SHP77 treated with DMSO at 0.1 percent for 48 hours (cell line): ENCODE results near the gene KRT14.
"Not testable (repeated sequence)": the region's sequence is repeated elsewhere in the genome, so short reads cannot be mapped to it uniquely, and the experiment has no call there.

ENCODE experiments used
- DNase-seq: peaks from one replicate; lab custom pipeline; 2025; lab: John Stamatoyannopoulos, UW

The KRT14 gene

GRCh38 chr17:41606930-41607329 lies 20.2 kb upstream of the KRT14 start:
- not testable (repeated sequence) for DNase-seq

GRCh38 chr17:41602524-41602923 lies 15.8 kb upstream of the KRT14 start:
- no peak for DNase-seq

- DNase-seq: no peak
Observed at GRCh38 chr17:41600318-41600717, 13.6 kb upstream of the KRT14 start.

GRCh38 chr17:41599680-41600079 lies 13.0 kb upstream of the KRT14 start:
- DNase-seq: no peak

GRCh38 chr17:41595585-41595984 lies 8.9 kb upstream of the KRT14 start:
- DNase-seq: no peak

- DNase-seq: no peak
Observed at GRCh38 chr17:41594363-41594915, 7.7 kb upstream of the KRT14 start.

GRCh38 chr17:41593306-41593981 lies 6.7 kb upstream of the KRT14 start:
- no peak for DNase-seq

- DNase-seq: no peak
Observed at GRCh38 chr17:41592601-41593305, 6.1 kb upstream of the KRT14 start.

- DNase-seq: no peak
Observed at GRCh38 chr17:41589301-41589700, 2.6 kb upstream of the KRT14 start.

GRCh38 chr17:41588126-41588810 lies 1.6 kb upstream of the KRT14 start:
- DNase-seq: no peak

GRCh38 chr17:41585301-41586056 lies 1.2 kb downstream of the KRT14 start:
- no peak for DNase-seq

- not testable (repeated sequence) for DNase-seq
Observed at GRCh38 chr17:41584331-41584927, 2.3 kb downstream of the KRT14 start.

- DNase-seq: no peak
Observed at GRCh38 chr17:41583137-41584127, 3.3 kb downstream of the KRT14 start.

GRCh38 chr17:41582061-41582968 lies 4.4 kb downstream of the KRT14 start:
- DNase-seq: not testable (repeated sequence)

- no peak for DNase-seq
Observed at GRCh38 chr17:41581366-41582060, 5.2 kb downstream of the KRT14 start.

GRCh38 chr17:41580687-41581365 lies 5.9 kb downstream of the KRT14 start:
- DNase-seq: no peak

GRCh38 chr17:41580244-41580575 lies 6.5 kb downstream of the KRT14 start:
- DNase-seq: no peak
